GM12873 (cell line): ENCODE data around the gene ZSWIM3.

Experiments used
- CTCF ChIP-seq: IDR thresholded peaks from 2 replicates; pipeline ENCODE4 v1.5.1; 2012; ENCODE audit warnings: low read depth, mild to moderate bottlenecking, moderate library complexity, low read length, control low read depth; ENCODE audit not compliant: insufficient read depth; ENCODE audit errors: missing control alignments

ZSWIM3 gene

DNA sequence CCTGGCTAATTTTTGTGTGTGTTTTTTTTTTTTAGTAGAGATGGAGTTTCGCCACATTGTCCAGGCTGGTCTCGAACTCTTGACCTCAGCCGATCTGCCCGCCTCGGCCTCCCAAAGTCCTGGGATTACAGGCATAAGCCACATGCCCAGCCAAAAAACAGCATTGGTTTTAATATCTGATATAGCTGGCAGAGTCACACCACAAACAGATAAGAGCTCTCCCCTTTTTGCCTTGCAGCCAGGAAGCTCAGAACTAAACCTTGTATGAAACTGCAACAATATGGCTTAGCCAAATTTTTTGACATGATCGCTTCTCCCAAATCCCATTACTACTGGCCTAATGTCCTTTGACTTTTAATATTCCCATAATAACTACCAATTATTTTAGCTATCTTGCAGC is 5.1 kb upstream of the ZSWIM3 start:
- no peak for TF ChIP-seq CTCF

DNA sequence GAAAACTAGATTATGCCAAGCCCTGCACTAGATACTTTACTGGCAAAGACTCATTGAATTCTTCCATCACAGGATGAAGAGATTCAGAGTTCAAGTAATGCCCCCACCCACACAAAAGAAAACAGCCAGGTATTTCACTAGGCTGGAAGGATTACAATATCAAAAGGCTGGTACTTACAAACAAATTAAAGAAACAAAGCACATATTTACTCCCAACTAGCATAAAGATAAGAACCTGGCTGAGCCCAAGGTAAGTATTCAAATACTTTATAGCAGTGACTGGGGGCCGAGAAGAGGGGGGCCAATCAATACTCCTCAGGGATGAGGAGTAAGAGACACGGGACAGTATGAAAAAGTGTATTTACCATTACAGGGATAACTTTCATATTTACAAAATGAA is 3.9 kb upstream of the ZSWIM3 start:
- no peak for TF ChIP-seq CTCF

DNA sequence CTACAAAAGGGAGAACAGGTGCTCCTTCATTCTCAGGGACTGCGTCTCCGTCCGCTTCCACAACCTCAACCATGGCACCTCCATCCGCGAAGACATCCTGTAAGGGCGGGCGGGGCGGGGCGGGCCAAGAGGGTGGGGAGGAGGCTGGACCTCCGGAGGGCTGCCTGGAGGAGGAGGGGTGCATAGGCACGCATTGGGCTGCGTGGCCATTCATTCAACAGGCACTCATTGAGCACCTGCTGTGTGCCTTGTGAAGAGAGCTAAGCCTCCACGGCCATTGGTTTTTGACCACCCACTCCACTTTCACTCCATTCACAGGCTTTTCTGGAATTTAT is 435 bp downstream of the ZSWIM3 start:
- TF ChIP-seq CTCF = no peak

- no peak for TF ChIP-seq CTCF
Measured at GRCh38 chr20:45859916-45860315, 2.5 kb downstream of the ZSWIM3 start.

- no peak for TF ChIP-seq CTCF
Measured at GRCh38 chr20:45860560-45861220, 3.3 kb downstream of the ZSWIM3 start.

DNA sequence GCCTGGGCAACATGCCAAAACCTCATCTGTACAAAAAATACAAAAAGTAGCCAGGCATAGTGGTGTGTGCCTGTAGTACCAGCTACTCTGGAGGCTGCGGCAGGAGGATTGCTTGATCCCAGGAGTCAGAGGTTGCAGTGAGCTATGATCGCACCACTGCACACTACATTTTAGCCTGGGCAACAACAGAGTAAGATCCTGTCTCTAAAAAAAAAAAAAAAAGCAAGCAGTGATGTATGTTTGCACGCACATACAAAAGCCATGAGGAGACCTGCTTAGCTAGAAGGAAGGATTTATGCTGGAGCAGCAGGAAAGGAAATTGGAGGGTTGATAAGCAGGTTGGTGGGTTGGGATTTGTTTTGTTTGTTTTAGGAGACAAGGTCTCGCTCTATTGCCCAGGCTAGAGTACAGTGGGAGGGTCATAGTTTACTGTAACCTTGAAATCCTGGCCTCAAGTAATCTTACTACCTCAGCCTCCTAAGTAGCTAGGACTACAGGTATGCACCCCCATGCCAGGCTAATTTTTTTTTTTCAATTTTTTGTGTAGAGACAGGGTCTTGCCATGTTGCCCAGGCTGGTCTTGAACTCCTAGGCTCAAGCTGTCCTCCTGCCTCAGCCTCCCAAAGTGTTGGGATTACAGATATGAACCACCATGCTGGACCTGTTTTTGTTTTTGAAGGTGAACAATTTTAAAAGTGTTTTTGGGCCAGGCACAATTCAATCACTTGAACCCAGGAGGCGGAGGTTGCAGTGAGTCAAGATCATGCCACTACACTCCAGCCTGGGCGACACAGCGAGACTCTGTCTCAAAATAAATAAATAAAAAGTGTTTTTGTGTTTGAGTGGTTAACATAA is 4.0 kb downstream of the ZSWIM3 start:
- TF ChIP-seq CTCF = no peak

DNA sequence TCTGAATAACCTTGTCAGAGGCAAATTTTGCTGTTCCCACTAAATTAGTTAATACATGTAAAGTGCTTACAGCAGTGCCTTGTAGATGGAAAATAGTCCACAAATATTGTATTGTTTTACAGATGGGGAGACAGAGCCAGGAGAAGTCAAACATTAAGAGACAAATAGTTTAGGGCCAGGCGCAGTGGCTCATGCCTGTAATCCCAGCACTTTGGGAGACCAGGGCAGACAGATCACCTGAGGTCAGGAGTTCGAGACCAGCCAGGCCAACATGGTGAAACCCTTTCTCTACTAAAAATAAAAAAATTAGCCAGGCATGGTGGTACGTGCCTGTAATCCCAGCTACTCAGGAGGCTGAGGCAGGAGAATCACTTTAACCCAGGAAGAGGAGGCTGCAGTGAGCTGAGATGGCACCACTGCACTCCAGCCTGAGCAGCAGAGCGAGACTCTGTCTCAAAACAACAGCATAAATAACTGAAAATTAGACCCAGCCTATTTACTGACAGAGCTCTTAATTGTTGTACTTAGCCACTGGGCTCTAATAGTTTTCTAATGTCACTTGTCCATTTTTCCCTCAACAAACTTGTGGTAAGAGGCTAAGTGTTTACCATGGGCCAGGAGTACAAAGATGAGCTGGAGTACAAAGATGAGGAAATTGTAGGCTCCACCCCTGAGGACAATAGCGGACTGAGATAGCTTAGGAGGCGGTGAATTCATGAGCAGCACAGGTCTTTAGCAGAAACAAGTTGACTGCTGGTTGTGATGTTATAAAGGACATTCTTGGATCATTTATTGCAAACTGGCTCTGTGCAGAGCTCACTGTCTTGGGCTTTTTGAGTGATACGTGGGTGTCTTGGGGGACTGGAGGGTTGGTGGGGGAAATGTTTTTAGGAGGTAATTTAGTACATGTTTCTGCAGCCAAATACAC is 6.4 kb downstream of the ZSWIM3 start:
- TF ChIP-seq CTCF = no peak
